Stimulated activated CD8-positive, alpha-beta memory T cell treated with anti-CD3 and anti-CD28 coated beads, Interleukin-15, amount 100 ng/mL, for 4 hours (primary cell): ENCODE measurements around the gene DCDC2B.

Source experiments
- DNase-seq, 2 donors: peaks; one replicate each; pipeline ENCODE4 v3.0.0-alpha.2; 2020; ENCODE audit warnings: low read depth in 2 of 2

DCDC2B gene

DNA sequence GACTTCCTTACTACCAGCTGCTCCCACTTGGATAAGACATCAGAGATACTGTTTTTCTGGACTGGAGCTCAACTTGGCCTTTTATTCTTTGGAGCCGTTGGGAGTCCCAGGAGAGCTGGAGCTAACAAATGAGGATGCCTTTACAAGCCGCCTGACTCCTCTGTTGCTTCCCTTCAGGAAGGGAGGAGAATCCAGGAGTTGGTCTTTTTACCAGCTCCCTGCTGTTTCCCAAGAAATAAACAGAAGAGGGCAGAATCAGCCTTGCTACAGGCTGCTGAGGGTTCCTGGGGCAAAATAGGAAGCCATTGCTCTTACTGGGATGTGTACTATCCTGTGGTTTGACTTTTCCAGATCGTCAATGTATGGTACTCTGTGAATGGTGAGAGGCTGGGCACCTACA is 14.8 kb downstream of the DCDC2B start:
- no peak for DNase-seq

DNA sequence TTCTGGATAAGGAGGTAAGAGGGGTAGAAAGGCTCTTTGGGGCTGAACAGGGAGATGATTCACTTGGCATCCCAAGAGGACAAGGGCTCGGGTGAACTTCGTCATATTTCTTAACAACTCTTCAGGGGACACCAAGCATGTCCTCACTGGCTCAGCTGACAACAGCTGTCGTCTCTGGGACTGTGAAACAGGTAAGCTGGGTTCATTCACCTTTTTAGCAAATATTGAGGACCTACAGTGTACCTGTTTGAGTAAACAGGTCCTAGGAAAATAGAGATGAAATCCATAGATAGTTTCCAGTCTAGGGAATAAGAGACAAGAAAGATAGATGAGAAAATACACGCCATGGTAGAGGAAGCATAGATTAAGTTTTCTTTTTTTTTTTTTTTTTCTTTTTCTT is 15.4 kb downstream of the DCDC2B start:
- no peak for DNase-seq

DNA sequence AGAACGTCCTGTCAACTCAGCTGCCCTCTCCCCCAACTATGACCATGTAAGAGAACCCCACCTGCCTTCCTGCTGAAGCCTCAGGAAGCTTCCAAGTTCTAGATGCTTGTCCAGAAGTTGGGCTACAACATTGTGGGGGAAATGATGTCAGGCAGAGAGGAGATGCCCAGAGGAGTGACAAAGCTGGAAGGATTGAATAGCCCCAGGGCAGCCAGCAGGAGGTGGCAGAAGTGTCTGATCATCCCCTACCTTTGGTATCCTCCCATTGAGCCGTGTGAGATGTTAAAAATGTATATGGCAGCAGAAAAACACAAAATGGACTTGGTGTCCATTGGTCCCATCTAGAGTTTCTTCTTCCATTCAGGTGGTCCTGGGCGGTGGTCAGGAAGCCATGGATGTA is 19.9 kb downstream of the DCDC2B start:
- no peak for DNase-seq

DNA sequence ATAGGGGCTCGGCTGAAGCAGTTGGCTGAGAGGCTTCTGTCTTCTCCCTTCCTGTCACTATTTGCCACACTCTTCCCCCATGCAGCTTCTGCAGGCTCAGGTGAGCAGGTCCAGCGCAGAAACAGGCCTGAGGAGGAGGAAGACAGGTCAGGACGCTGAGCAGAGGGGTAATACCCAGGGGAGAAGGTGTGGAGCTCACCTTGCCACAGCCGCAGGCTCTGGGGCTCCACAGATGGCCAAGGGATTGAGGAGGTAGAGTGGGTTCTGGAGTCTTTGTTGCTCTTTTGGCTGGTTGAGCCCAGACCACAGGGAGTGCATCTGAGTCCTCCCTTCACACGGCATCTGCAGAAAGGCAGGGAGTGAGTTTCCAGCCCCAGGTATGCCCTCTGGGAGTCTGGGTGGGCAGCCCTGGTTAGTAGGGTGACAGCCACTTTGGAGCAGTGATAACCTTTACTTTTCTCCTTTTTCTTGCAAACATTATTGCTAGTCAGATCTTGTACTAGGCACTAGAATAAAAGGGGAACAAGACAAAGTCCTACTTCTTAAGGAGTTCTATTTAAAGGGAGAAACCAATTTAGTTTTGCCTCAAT is 23.0 kb downstream of the DCDC2B start:
- DNase-seq = no peak

DNA sequence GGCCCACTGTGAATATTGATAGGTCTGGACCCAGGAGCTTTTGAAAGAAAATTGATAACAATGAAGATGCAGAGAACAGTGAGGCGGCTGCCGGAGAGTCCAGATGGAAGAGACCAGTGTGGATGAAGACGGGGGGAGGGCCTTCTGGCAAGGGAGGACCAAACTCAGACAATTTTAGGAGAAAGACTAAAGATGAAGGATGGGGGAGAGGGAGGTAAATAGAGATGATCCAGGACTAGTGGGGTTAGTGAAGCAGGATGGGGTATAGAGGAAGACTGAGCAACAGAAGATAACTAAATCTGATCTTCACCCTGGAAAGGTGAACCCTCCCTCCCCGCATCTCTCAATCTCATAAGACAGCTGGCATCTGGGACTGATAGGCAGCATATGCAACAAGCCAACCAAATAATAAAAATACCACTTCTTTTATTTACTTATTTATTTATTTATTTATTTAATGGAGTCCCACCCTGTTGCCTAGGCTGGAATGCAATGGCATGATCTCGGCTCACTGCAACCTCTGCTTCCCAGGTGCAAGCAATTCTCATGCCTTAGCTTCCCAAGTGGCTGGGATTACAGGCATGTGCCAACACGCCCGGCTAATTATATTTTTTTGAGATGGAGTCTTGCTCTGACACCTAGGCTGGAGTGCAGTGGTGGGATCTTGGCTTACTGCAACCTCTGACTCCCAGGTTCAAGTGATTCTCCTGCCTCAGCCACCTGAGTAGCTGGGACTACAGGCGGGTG is 23.8 kb downstream of the DCDC2B start:
- no peak for DNase-seq

DNA sequence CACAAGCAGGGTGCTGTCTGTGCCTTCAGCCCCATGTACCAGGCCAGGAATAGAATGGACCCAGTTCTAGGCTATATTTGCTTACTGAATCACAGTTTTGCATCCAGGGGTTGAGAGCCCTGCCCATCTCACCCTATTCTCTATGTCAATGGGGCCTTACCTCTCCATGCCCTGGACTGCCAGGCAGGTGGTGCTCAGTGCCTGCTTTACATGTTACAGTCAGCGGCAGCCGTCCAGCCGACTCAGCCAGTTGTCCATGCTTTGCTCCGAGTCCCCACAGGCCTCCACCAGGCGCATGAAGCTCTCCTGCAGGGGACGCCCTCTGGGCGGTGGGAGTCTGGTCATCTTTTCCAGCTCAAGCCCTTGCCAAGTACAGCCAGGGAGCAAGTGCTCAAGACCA is 25.9 kb downstream of the DCDC2B start:
- DNase-seq = no peak

DNA sequence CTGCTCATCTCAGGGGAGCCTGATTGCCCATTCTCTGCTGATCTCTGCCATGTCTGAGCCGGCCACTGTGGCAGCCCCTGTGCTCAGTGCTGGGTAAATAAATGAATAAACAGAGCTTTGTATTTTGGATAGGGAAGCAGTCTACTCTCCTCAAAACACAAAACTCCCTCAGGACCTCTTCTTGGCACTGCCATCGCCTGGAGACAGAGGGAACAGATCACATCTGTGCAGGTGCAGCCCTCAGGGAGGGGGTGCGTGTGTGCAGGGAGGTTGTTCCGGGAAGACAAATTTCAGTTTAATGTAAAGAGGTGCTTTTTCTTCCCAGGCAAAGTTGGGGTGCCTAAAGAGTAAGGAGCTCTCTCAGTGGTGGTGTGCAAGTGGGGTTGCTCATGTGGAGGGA is 30.4 kb downstream of the DCDC2B start:
- no peak for DNase-seq

DNA sequence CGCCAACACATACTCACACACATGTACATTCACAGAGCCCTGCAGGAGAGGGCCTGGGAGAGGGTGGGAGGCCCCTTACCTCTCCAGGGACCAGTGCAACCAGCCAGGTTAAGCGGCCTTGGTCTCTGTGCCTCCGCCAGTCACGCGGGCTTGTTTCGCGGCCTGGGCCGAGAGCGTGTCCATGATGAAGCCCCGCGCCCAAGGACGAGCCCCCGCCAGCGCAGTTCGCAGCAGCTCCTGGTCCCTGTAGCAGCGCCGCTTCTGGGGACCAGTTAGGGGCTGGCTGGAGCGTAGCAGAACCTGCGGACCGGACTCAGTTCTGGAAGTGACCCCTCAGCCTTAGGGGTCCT is 30.9 kb downstream of the DCDC2B start:
- DNase-seq = no peak

DNA sequence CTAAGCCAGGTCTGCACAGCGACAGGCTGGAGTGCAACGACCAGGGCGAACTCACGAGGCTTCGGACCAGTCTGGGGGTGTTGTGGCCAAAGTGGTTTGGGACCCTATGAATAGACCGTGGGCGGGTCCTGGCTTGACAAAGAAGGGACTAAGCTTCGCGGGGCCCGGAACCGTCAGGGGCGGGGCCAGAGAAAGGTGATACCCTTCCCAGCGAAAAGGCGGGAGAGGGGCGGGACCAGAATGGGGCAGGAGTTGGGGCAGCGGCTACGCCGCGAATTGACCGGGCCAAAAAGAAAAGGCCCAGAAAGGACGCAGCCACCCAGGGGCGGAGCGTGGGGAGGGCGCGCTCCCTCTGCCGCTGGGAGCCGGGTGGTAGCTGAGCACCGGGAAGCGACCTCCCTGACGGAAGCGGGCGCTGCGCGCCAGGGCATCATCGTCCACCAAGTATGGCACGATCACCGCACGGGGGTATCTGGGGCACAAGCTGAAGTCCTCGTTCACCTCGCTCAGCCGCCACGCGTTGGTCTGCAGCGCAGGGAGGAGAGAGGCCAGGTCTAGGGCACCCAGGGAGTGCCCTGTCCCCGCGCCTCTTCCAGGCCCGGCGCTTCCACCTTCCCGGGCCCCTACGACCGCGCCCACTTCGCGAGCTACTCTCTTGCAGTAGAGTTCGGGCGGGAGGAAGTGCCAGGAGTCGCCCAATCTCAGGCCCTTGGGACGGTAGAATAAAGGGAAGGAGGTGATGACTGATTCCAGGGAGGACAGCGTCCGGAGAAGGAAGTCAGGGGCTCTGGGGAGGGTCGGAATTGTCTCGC is 31.5 kb downstream of the DCDC2B start:
- peak in 1 of 2 donors; percentile 30 for DNase-seq

DNA sequence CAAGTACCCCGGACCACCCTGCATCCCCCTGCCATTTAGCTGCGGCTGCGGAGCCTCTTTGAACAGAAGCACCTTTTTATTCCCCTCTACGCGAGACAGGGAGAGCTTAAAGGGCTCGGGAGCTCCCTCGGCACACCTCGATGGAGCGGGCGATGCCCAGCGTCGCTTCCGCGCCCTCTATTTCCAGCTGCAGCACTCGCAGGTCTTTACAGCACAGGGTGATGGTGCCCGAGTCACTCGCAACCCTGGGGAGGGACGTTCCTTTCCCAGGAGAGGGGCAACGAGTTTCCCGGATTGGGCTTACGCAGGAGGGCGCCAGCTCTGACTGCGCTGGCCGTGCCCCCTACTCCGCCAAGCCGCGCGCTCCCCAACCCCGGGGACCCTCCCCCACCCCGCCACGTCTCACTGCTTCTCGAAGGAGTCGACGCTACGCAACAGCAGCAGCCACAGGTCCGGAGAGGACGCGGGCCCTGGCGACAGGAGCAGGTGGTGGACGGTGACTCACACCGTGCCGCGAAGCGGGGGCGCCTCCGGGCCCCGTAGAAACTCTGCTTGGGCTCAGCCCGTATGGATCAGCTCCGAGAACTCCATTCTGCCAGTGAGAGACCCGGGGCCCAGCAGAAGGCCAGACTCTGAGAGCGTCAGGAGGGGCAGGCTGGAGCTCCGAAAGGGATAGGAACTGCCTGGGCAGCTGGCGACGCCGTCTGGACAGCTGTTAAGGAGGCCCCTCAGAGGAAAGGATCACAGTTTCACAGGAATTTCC is 32.3 kb downstream of the DCDC2B start:
- DNase-seq = no peak

DNA sequence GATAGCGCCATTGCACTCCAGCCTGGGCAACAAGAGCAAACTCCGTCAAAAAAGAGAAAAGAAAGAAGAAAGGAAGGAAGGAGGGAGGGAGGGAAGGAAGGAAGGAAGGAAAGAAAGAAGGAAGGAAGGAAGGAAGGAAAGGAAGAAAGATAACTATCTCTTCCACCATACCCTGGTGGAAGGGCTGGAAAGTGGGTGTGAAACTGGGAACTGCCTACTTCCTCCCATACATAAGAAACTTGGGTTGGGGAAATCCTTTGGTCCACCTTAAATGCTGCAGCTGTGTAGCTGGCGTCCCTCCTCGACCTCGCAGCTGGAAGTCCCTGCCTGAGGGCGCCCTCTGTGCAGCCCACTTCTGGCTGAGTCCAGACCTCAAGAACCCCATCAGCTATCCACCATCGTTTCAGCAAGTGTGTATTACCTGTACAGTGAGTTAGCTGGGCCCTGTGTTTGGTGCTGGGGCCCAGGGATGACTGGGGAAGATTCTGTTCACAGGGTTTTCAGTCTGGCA is 33.5 kb downstream of the DCDC2B start:
- no peak for DNase-seq

DNA sequence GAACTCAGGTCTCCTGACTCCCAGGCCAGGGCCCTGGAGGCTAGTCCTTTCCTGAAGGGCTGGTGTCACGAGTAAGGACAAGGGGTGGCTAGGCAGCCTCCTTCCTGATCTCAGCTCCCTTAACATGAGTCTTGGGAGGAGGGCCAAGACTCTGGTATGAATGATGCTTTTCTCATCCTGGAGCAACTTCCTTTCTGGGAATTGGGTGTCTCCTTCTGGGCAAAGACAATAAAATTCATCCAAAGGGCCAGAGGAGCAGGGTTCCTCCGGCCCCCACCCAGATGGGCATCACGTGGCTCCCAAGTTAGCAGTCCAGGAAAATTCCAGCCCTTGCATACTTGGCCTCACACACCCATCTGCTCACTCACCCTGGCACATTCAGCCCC is 38.0 kb downstream of the DCDC2B start, which contains the start of gene FAM167B:
Gene FAM167B (plus strand): TSS at position 335 of the 386 bp plus-strand sequence. CDS start 200 bp downstream, outside the sequence.
- no peak for DNase-seq

DNA sequence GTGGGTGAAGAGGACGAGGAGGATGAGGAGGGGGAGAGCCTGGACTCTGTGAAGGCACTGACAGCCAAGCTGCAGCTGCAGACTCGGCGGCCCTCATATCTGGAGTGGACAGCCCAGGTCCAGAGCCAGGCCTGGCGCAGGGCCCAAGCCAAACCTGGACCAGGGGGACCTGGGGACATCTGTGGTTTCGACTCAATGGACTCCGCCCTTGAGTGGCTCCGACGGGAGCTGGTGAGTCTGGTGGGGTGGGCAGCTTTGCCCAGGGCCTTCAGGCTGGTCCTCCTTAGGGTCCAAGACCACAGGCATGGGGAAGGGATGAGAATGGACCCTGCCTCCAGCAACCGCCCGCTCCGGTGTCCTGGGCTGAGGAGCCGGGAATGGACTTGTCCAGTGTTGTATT is 38.6 kb downstream of the DCDC2B start:
- DNase-seq = no peak

DNA sequence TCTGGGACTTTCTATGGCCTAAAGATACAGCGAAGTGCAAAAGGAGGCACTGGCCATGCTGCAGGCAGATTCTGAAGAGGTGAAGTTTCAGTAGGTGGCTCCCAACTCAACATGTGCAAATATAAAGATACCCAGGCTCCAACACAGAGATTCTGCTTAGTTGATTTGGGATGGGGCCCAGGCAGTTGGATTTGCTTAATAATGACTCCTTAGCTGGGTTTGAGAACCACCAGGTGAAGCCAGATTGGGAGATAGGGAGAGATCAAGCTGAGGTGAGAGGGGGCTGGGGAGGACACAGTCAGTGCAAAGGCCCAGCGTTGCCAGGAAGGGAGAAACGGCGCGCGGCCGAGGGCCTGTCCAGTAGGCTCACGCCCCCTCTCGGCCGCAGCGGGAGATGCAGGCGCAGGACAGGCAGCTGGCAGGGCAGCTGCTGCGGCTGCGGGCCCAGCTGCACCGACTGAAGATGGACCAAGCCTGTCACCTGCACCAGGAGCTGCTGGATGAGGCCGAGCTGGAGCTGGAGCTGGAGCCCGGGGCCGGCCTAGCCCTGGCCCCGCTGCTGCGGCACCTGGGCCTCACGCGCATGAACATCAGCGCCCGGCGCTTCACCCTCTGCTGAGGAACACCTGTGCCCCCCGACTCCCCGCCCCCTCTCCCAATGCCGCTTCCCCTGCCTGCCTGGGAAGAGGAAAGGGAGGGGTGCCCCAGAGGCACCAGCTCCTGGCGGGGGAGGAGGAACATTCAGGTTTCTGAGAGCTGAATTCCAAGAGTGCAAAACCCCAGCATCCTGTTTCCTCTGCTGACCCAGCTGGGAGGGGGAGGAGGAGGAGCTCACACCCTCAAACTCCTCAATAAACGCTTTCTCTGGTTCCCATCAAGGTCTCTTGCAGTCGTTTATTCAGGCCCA is 39.3 kb downstream of the DCDC2B start:
- peak in 1 of 2 donors; percentile 54 for DNase-seq

DNA sequence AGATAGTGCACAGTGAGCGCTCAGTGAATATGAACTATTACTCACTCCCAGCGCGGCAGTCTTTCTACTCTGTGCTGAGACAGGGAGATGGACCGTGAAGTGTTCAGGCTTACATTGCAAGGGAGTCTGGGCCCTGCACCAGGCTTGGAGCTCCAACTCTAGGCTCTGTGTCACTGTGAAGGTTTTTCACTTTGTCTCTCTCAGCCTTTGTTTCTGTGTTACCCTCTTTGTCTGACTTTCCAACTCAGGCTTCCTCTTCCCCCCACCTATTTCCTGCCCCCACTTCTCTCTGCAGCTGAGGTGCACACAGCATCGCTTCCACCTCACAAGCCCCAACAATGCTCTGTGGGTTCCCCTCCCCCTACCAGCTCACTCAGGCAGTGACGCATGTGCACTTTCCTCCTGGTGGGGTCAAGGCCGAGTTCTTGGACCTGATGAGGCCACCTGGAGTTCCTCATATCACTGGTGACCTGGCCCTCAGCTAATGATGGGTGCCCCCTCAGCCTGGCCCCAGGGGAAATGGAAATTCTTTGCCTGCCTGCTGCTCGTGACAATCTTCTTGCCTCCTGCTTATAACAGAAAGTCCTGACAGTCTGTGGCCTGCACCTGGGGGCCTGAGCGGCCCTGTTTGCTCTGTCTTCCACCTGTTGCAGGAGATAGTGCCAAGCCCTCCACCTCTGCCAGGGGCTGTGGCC is 41.1 kb downstream of the DCDC2B start:
- peak; percentile 64 to 71 for DNase-seq

DNA sequence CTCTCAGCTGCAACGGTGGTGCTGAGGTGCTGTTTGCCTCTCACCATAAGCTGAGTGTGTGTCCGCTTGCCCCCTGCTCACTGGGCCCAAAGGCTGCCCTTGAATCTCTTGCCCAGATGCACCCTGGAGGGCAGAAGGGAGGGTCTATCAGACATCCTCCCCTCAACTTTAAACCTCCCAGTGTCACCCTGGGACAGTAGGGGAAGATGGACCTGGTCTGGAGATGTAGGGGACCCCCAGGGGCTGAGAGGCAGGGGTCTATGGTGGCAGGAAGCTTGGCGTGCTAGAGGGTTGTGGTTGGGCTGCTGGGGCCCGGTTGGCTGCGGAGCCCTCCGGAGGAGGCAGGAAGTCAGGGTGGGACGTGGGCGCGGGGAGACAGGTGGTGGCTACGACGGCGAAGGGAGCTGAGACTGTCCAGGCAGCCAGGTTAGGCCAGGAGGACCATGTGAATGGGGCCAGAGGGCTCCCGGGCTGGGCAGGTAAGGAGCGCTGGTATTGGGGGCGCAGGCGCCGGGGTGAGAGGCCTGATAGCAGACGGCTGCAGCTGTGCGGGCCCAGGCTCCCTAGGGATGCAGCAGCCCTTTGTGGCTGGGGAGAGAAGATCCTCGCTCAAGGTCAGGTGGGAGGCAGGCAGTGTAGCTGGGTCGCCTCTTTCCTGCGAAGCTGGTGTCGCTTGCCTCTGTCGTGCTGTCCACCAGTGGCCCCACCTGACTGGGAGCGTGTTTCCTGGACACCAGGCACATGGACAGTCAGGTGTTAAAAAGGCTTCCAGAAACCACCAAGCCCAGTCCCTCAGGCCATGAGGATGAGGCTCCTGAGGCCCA is 42.2 kb downstream of the DCDC2B start, which contains the start of gene LCK:
Gene LCK (plus strand): TSS at position 373 of the 824 bp plus-strand sequence. CDS start 23,065 bp downstream, outside the sequence.
- DNase-seq = peak in 1 of 2 donors; percentile 44

DNA sequence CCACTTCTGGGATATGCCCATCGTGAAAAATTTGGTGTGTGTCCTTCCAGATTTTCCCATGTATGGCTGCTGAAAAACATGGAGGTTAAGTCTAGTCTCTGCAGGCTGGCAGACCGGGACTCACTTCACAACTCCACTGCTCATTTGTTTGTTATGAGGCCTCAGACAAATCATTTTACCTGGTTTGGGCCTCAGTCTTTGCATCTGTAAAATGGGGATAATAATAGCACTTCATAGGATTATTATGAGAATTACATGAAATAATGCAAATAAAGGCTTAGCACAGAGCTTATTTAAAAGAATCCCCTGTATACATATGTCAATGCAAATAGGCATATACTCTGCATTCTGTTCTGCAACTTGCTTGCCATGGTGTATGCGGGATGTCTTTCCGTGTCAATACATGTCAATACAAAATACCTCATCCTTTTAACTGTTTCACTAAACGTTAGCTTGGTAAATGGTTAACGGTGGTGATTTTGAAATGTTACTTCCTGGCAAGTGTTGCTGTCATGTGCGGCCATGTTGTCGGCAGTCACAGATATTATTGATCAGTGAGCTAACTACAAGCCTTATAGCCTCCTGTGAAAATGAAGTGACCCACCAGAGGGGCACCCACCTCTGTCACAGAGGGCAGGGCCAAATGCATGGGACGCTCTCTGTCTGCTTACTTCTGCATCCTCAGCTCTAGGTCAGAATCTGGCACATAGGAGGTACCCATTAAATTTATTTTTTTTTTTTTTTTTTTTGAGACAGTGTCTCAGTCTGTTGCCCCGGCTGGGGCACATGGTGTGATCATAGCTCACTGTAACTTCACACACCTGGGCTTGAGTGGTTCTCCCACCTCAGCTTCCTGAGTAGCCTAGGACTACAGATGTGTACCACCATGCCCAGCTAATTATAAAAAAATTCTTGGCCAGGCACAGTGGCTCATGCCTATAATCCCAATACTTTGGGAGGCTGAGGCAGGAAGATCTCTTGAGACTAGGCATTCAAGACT is 46.5 kb downstream of the DCDC2B start:
- DNase-seq = no peak
